SK-N-MC (cell line): ENCODE measurements around the gene ST6GAL1.
"Not testable (repeated sequence)": the region's sequence is repeated elsewhere in the genome, so short reads cannot be mapped to it uniquely, and the experiment has no call there.

Experiments
- DNase-seq: peaks from one replicate; pipeline ENCODE4 v3.0.0-alpha.2; 2011; ENCODE audit warnings: low read depth, low spot score
- H3K27ac ChIP-seq: fragments of 200-600 bp; sonication (generic); 2 replicates; pipeline ENCODE4 v1.5.1; 2016; ENCODE audit warnings: mixed run types
- H3K36me3 ChIP-seq: fragments of 200-600 bp; sonication (generic); 2 replicates; pipeline ENCODE4 v1.6.1; 2017; ENCODE audit warnings: antibody characterized with exemption, low read length, mixed read lengths; ENCODE audit not compliant: insufficient read depth
- H3K4me3 ChIP-seq: fragments of 200-600 bp; sonication (generic); 2 replicates; pipeline ENCODE4 v1.5.1; 2016
- H3K9ac ChIP-seq: fragments of 200-600 bp; sonication (generic); 2 replicates; pipeline ENCODE4 v1.8.0; 2017; ENCODE audit warnings: mixed run types, mixed read lengths; ENCODE audit not compliant: insufficient read length
- H3K9me3 ChIP-seq: fragments of 200-600 bp; sonication (generic); 2 replicates; pipeline ENCODE4 v1.6.1; 2017; ENCODE audit warnings: low read depth, mild to moderate bottlenecking, antibody characterized with exemption, low read length, moderate library complexity, mixed read lengths
- EZH2 ChIP-seq: fragments of 200-600 bp; sonication (generic); IDR thresholded peaks from one replicate; pipeline ENCODE4 v1.6.1; 2017; ENCODE audit warnings: antibody characterized with exemption
- FOXP2 ChIP-seq: optimal IDR thresholded peaks from 2 replicates; pipeline ENCODE3; 2011; ENCODE audit warnings: mild to moderate bottlenecking, moderate library complexity; ENCODE audit not compliant: insufficient read depth; ENCODE audit errors: extremely low read length, control extremely low read depth
- POLR2AphosphoS5 ChIP-seq: IDR thresholded peaks from 2 replicates; pipeline ENCODE4 v1.6.1; 2012; ENCODE audit warnings: mild to moderate bottlenecking, low read depth, low read length, borderline replicate concordance

Gene ST6GAL1

GRCh38 chr3:186960347-186960746, 30.0 kb downstream of the ST6GAL1 start:
- no peak for TF ChIP-seq EZH2
- TF ChIP-seq FOXP2, result no peak
- TF ChIP-seq POLR2AphosphoS5, result no peak
- H3K9ac ChIP-seq, result no peak overlapping the region
- H3K4me3 ChIP-seq, result no peak overlapping the region
- H3K36me3 ChIP-seq, result peaks cover 5% of the 10 kb centered on the region; the same call in 1 of the 2 replicates
- DNase-seq, result no peak
- H3K9me3 ChIP-seq, result no peaks in the 10 kb centered on the region
- no peak overlapping the region for H3K27ac ChIP-seq

GRCh38 chr3:186962445-186962844, 32.1 kb downstream of the ST6GAL1 start:
- Histone ChIP-seq H3K36me3 (peaks cover 11% of the 10 kb centered on the region; the same call in 1 of the 2 replicates), H3K4me3 (no peak overlapping the region), H3K27ac (0 out of 2 replicates have a peak overlapping the region, but pooled peaks have one; percentile 5), H3K9ac (no peak overlapping the region), H3K9me3 (no peaks in the 10 kb centered on the region)
- DNase-seq, result no peak
- no peak for TF ChIP-seq EZH2
- no peak for TF ChIP-seq POLR2AphosphoS5
- no peak for TF ChIP-seq FOXP2

GRCh38 chr3:186963636-186964035, 33.3 kb downstream of the ST6GAL1 start:
- Histone ChIP-seq H3K9me3 (no peaks in the 10 kb centered on the region), H3K9ac (no peak overlapping the region), H3K36me3 (peaks cover 22% of the 10 kb centered on the region), H3K27ac (peak overlapping the region; percentile 66; the same call in 1 of the 2 replicates), H3K4me3 (peak overlapping the region; percentile 29)
- peak; percentile 93 for TF ChIP-seq FOXP2
- TF ChIP-seq EZH2, result no peak
- no peak for DNase-seq

- Histone ChIP-seq H3K36me3 (peaks cover 24% of the 10 kb centered on the region), H3K9me3 (no peaks in the 10 kb centered on the region), H3K27ac (peak overlapping the region; percentile 89; the same call in 1 of the 2 replicates), H3K4me3 (peak overlapping the region; percentile 29; the same call in 1 of the 2 replicates), H3K9ac (no peak overlapping the region)
- DNase-seq, result no peak
- no peak for TF ChIP-seq FOXP2
- no peak for TF ChIP-seq POLR2AphosphoS5
- TF ChIP-seq EZH2, result no peak
Measured at GRCh38 chr3:186964071-186964470, 33.7 kb downstream of the ST6GAL1 start.

- H3K4me3 ChIP-seq, result peak overlapping the region; percentile 63
- H3K27ac ChIP-seq, result peak overlapping the region; percentile 89
- H3K9me3 ChIP-seq, result no peaks in the 10 kb centered on the region
- DNase-seq, result no peak
- H3K36me3 ChIP-seq, result peaks cover 24% of the 10 kb centered on the region
- H3K9ac ChIP-seq, result peak overlapping the region; percentile 4
- no peak for TF ChIP-seq POLR2AphosphoS5
Measured at GRCh38 chr3:186964616-186965015, 34.3 kb downstream of the ST6GAL1 start.

GRCh38 chr3:186965141-186965879, 35.0 kb downstream of the ST6GAL1 start:
- Histone ChIP-seq H3K4me3 (peak overlapping the region; percentile 63), H3K36me3 (peaks cover 24% of the 10 kb centered on the region), H3K9ac (peak overlapping the region; percentile 4), H3K27ac (peak overlapping the region; percentile 89), H3K9me3 (no peaks in the 10 kb centered on the region)
- TF ChIP-seq POLR2AphosphoS5, result peak; percentile 34; the same call in 1 of the 2 replicates
- no peak for TF ChIP-seq FOXP2
- no peak for TF ChIP-seq EZH2
- peak; percentile 72 for DNase-seq

- Histone ChIP-seq H3K9ac (no peak overlapping the region), H3K4me3 (no peak overlapping the region), H3K27ac (peak overlapping the region; percentile 61), H3K9me3 (no peaks in the 10 kb centered on the region), H3K36me3 (peaks cover 27% of the 10 kb centered on the region)
- TF ChIP-seq EZH2, result no peak
- no peak for TF ChIP-seq POLR2AphosphoS5
- TF ChIP-seq FOXP2, result no peak
- no peak for DNase-seq
Measured at GRCh38 chr3:186966406-186966805, 36.1 kb downstream of the ST6GAL1 start.

- not testable (repeated sequence) for H3K27ac ChIP-seq, DNase-seq, H3K9ac ChIP-seq, H3K9me3 ChIP-seq, H3K4me3 ChIP-seq
- peaks cover 27% of the 10 kb centered on the region for H3K36me3 ChIP-seq
Measured at GRCh38 chr3:186967236-186967635, 36.9 kb downstream of the ST6GAL1 start.

GRCh38 chr3:186967686-186968085, 37.4 kb downstream of the ST6GAL1 start:
- Histone ChIP-seq H3K36me3 (peaks cover 31% of the 10 kb centered on the region), H3K27ac (no peak overlapping the region), H3K9me3 (no peaks in the 10 kb centered on the region), H3K4me3 (no peak overlapping the region), H3K9ac (no peak overlapping the region)
- no peak for DNase-seq
- TF ChIP-seq FOXP2 (no peak), EZH2 (no peak), POLR2AphosphoS5 (no peak)
